ENCODE data around the gene RUSC2.

Gene RUSC2

GRCh38 chr9:35510754-35511428, 21.0 kb downstream of the RUSC2 start:
- no peak for TF ChIP-seq CTCF (IDR thresholded peaks at IDR 0.05)

GRCh38 chr9:35511453-35511852, 21.5 kb downstream of the RUSC2 start:
- TF ChIP-seq CTCF (IDR thresholded peaks at IDR 0.05) = no peak

- TF ChIP-seq CTCF (IDR thresholded peaks at IDR 0.05) = no peak
Observed at GRCh38 chr9:35515766-35516165, 25.9 kb downstream of the RUSC2 start.

- no peak for TF ChIP-seq CTCF (IDR thresholded peaks at IDR 0.05)
Observed at GRCh38 chr9:35516479-35516878, 26.6 kb downstream of the RUSC2 start.

GRCh38 chr9:35517131-35517530, 27.2 kb downstream of the RUSC2 start:
- TF ChIP-seq CTCF (IDR thresholded peaks at IDR 0.05) = no peak

- no peak for TF ChIP-seq CTCF (IDR thresholded peaks at IDR 0.05)
Observed at GRCh38 chr9:35517552-35518224, 27.8 kb downstream of the RUSC2 start.

GRCh38 chr9:35518225-35518821, 28.4 kb downstream of the RUSC2 start:
- TF ChIP-seq CTCF (IDR thresholded peaks at IDR 0.05) = no peak

All from LNCAP (cell line).